Fibroblast of the aortic adventitia (primary cell): ENCODE data around the gene CBY2. TPM values are rescaled to one million over a fixed set of nuclear protein-coding genes. Genes with fewer than 3 reads are reported as not detected.

ENCODE experiments used
- DNase-seq: peaks from one replicate; pipeline ENCODE4 v3.0.0-alpha.2; 2010; ENCODE audit warnings: low read depth
- H3K4me3 ChIP-seq: 2 replicates; pipeline ENCODE4 v1.5.1; 2011; ENCODE audit warnings: low read depth, mild to moderate bottlenecking, control low read depth, low read length, moderate library complexity
- small RNA-seq: library from RNA; depleted of rRNA; stranded (forward); fragments of <200 nt; gene quantifications from one replicate; pipeline ENCODE3, GENCODE V24; 2012
- total RNA-seq: library from RNA; depleted of rRNA; stranded (reverse); fragments of >200 nt; gene quantifications from 2 replicates; pipeline ENCODE4 v1.2.3, GENCODE V29; 2012; ENCODE audit warnings: low replicate concordance
- TF ChIP-seq, protein P1 (sequence below): IDR thresholded peaks from 2 replicates; pipeline ENCODE4 v1.5.1; 2011; ENCODE audit warnings: mild to moderate bottlenecking, low read length, control low read depth, inconsistent platforms; ENCODE audit not compliant: insufficient read depth

The CBY2 gene
- total RNA-seq, 1 donor, result not detected

DNA sequence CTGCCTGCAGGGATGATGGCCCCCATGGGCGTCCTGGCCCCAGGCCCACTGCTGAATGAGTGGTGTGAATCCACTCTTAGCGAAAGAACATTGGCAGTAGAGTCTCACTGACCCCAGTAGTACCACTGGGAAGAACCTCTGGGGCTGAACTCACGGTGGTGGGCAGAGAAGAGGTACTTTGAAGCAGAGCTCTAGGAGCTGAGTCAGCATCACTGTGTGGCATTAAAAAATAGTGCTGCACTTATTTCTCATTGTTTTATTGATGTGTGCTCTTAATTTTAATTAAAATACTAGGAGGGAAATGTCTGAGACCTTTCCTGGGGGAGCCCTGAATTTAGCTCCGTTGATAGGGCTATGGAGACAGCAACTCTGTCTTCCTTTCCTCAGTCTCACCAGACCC, 61.3 kb downstream of the CBY2 start:
- no peak overlapping the region for H3K4me3 ChIP-seq
- TF ChIP-seq, protein P1, sequence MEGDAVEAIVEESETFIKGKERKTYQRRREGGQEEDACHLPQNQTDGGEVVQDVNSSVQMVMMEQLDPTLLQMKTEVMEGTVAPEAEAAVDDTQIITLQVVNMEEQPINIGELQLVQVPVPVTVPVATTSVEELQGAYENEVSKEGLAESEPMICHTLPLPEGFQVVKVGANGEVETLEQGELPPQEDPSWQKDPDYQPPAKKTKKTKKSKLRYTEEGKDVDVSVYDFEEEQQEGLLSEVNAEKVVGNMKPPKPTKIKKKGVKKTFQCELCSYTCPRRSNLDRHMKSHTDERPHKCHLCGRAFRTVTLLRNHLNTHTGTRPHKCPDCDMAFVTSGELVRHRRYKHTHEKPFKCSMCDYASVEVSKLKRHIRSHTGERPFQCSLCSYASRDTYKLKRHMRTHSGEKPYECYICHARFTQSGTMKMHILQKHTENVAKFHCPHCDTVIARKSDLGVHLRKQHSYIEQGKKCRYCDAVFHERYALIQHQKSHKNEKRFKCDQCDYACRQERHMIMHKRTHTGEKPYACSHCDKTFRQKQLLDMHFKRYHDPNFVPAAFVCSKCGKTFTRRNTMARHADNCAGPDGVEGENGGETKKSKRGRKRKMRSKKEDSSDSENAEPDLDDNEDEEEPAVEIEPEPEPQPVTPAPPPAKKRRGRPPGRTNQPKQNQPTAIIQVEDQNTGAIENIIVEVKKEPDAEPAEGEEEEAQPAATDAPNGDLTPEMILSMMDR, result no peak
- DNase-seq, result no peak

Small RNAs within 50 kb of the gene (small RNA-seq; reads per million reads assigned to genes)
- gene RF00017, result not detected

Other genes with a start within 250 kb of the CBY2 start
- gene COG3, start 237.4 kb upstream of the CBY2 start, total RNA-seq, result 31.0 and 31.2 TPM in 2 replicates
- gene ERICH6B, start 86.6 kb upstream of the CBY2 start, total RNA-seq, result not detected in 2 replicates
- gene SIAH3, start 149.4 kb downstream of the CBY2 start, total RNA-seq, result not detected in 2 replicates